ENCODE measurements around the gene FAM120A. TPM values are rescaled to one million over a fixed set of nuclear protein-coding genes. Genes with fewer than 3 reads are reported as not detected.

FAM120A gene
- total RNA-seq, 1 donor from 2014 or later = 109 TPM

- Histone ChIP-seq H3K4me1 (peaks cover 10% of the 10 kb centered on the region), H3K27me3 (no peaks in the 10 kb centered on the region), H3K36me3 (peaks cover 54% of the 10 kb centered on the region), H3K27ac (no peak overlapping the region), H3K4me3 (no peak overlapping the region), H3K9me3 (no peaks in the 10 kb centered on the region)
- ATAC-seq = no peak
- TF ChIP-seq, protein P1, sequence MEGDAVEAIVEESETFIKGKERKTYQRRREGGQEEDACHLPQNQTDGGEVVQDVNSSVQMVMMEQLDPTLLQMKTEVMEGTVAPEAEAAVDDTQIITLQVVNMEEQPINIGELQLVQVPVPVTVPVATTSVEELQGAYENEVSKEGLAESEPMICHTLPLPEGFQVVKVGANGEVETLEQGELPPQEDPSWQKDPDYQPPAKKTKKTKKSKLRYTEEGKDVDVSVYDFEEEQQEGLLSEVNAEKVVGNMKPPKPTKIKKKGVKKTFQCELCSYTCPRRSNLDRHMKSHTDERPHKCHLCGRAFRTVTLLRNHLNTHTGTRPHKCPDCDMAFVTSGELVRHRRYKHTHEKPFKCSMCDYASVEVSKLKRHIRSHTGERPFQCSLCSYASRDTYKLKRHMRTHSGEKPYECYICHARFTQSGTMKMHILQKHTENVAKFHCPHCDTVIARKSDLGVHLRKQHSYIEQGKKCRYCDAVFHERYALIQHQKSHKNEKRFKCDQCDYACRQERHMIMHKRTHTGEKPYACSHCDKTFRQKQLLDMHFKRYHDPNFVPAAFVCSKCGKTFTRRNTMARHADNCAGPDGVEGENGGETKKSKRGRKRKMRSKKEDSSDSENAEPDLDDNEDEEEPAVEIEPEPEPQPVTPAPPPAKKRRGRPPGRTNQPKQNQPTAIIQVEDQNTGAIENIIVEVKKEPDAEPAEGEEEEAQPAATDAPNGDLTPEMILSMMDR (IDR thresholded peaks at IDR 0.05) = no peak
- intact Hi-C loops (cut with DNase I) = no loop called here
- no peak for DNase-seq
These were observed 113.6 kb downstream of the FAM120A start for GRCh38 chr9:93565089-93565488.

- Histone ChIP-seq H3K27ac (peak overlapping the region; percentile 97), H3K4me3 (peak overlapping the region; percentile 66), H3K36me3 (peaks cover 38% of the 10 kb centered on the region), H3K9me3 (no peaks in the 10 kb centered on the region), H3K4me1 (peaks cover 10% of the 10 kb centered on the region), H3K27me3 (no peaks in the 10 kb centered on the region)
- ATAC-seq (peak; percentile 99), DNase-seq (peak; percentile 100)
- TF ChIP-seq, protein P1 (IDR thresholded peaks at IDR 0.05) = peak; percentile 98
- intact Hi-C loops (cut with DNase I) = no loop called here
These were observed 115.2 kb downstream of the FAM120A start for GRCh38 chr9:93566408-93567270.

GRCh38 chr9:93567271-93567959, 115.9 kb downstream of the FAM120A start:
- H3K4me1 ChIP-seq = peaks cover 10% of the 10 kb centered on the region
- peak overlapping the region; percentile 66 for H3K4me3 ChIP-seq
- TF ChIP-seq, protein P1 (IDR thresholded peaks at IDR 0.05) = no peak
- H3K27ac ChIP-seq = peak overlapping the region; percentile 97
- DNase-seq (no peak), ATAC-seq (peak; percentile 4)
- no peaks in the 10 kb centered on the region for H3K27me3 ChIP-seq
- H3K36me3 ChIP-seq = peaks cover 30% of the 10 kb centered on the region
- H3K9me3 ChIP-seq = no peaks in the 10 kb centered on the region
- intact Hi-C loops (cut with DNase I) = no loop called here

- ATAC-seq (no peak), DNase-seq (no peak)
- no peaks in the 10 kb centered on the region for H3K9me3 ChIP-seq
- TF ChIP-seq, protein P1 (IDR thresholded peaks at IDR 0.05) = no peak
- no peak overlapping the region for H3K4me3 ChIP-seq
- intact Hi-C loops (cut with DNase I) = no loop called here
- no peaks in the 10 kb centered on the region for H3K27me3 ChIP-seq
- peaks cover 23% of the 10 kb centered on the region for H3K36me3 ChIP-seq
- peaks cover 10% of the 10 kb centered on the region for H3K4me1 ChIP-seq
- no peak overlapping the region for H3K27ac ChIP-seq
These were observed 116.7 kb downstream of the FAM120A start for GRCh38 chr9:93568169-93568568.

DNA sequence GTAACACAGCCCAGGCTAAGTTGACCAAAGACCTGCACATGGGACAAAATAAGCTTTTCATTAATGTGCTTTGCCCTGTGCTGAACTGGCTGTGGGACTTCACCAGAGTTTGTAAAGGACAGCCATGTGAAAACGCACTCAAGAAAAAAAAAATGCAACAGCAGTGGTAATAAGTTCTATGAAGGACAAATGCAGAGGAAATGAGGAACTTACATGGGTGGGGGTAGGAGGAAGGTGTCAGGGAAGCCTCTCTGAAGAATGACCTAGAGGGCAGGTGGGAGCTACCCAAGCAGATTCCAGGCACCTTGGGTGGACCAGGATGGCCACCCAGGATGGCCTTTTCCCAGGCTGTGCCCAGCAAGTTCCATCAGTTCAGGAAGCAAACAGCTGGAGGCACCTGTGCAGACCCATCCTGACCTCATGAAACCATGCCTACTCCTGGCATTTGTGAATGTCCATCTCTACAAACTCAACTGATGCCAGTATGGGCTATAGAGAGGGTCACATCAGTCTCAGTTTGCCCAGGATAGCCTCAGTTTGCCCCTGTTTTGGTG, 118.2 kb downstream of the FAM120A start:
- H3K4me3 ChIP-seq = no peak overlapping the region
- TF ChIP-seq, protein P1 (IDR thresholded peaks at IDR 0.05) = no peak
- intact Hi-C loops (cut with DNase I) = no loop called here
- no peaks in the 10 kb centered on the region for H3K27me3 ChIP-seq
- DNase-seq (no peak), ATAC-seq (no peak)
- no peak overlapping the region for H3K27ac ChIP-seq
- peaks cover 8% of the 10 kb centered on the region for H3K36me3 ChIP-seq
- no peaks in the 10 kb centered on the region for H3K9me3 ChIP-seq
- H3K4me1 ChIP-seq = peaks cover 10% of the 10 kb centered on the region

Data from upper lobe of right lung (tissue), 1 donor.